Lower lobe of right lung (tissue), 2 donors: ENCODE measurements around the gene WNT9B. TPM values are rescaled to one million over a fixed set of nuclear protein-coding genes. Genes with fewer than 3 reads are reported as not detected.
A peak's percentile ranks its signal among the peaks of the same experiment; 100 is the strongest.

Experiments used
- ATAC-seq, 2 donors: fragments of 200-7000 bp; cut with Tn5 transposase; one replicate each; pipeline ENCODE4 v1.9.1; 2020 to 2022; ENCODE audit warnings: mild to moderate bottlenecking in 2 of 2, moderate library complexity in 2 of 2
- DNase-seq: peaks from one replicate; pipeline ENCODE4 v3.0.0-alpha.2; 2020
- H3K27ac ChIP-seq: fragments of 200-600 bp; one replicate; pipeline ENCODE4 v1.8.0; 2022
- H3K27me3 ChIP-seq: fragments of 200-600 bp; one replicate; pipeline ENCODE4 v1.8.0; 2022; ENCODE audit warnings: low read depth
- H3K36me3 ChIP-seq: fragments of 200-600 bp; one replicate; pipeline ENCODE4 v1.8.0; 2022; ENCODE audit warnings: mild to moderate bottlenecking
- H3K4me1 ChIP-seq: fragments of 200-600 bp; one replicate; pipeline ENCODE4 v1.8.0; 2022
- H3K4me3 ChIP-seq: fragments of 200-600 bp; one replicate; pipeline ENCODE4 v1.8.0; 2022; ENCODE audit warnings: mild to moderate bottlenecking
- H3K9me3 ChIP-seq: fragments of 200-600 bp; one replicate; pipeline ENCODE4 v1.8.0; 2022
- intact Hi-C: fragments of 100-400 bp; cut with DNase I; formaldehyde crosslinking; loops from one replicate; pipeline ENCODE4 v1.11.0; 2022
- total RNA-seq: library from RNA; stranded (reverse); fragmentation: NEBNext Ultra II Directional; extraction: Animal tissue kit (Norgen Biotek cat#: 25700); gene quantifications from one replicate; pipeline ENCODE4 v1.2.1, GENCODE V29; 2021
- TF ChIP-seq, protein P1 (sequence below): fragments of 200-600 bp; IDR thresholded peaks from one replicate; pipeline ENCODE4 v1.8.0; 2022; ENCODE audit warnings: antibody characterized with exemption, mild to moderate bottlenecking
- donor health status: DM: no; HTN: yes; CAD: no; lungs with severe emphysema.

Gene WNT9B
- total RNA-seq, 1 donor from 2014 or later: 0.80 TPM

DNA sequence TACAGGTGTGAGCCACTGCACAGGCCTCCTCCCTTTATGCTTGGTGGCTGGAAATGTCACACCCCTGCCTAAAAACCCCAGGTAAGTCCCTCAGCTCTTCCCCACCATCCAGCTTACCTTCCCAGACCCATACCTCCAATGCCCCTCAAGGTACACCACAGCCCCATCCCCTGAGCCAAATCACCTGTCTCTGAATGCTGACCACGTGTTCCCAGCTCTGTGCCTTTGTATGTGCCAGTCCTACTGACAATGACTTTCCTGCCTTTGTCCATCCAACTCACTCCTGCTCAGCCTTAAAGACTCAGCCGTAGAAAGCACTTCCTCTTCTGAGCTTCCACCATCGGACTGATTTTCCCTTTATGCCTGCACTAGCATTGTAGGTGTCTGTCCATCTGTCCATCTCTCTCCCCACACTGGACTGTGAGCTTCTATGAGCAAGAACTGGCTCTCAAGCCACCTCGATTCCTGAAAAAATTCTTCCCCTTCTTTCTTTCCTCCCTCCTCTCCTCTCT, 40.9 kb downstream of the WNT9B start:
- no peak for DNase-seq

DNA sequence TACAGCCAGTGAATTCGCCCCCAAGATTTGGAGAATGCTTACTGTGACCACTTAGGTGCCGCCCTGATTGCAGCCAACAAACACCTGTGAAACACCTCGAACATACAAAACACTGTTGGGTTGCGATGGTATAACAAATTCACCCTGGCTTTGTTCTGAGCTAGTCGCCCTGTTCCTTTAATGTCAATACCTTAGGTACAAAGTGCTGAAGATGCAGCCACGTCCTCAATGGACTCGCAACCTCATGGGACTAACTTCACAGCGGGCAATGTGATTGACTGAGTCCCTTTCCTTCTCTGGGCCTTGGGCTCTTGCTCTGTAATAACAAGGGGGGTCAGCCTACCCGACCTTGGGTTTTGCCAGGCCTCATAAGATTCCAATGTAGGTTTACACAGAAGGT, 42.6 kb downstream of the WNT9B start:
- no peaks in the 10 kb centered on the region for H3K36me3 ChIP-seq
- no peak for ATAC-seq

More for the DNA sequence above, 40.9 kb downstream of the WNT9B start:
- TF ChIP-seq, protein P1, sequence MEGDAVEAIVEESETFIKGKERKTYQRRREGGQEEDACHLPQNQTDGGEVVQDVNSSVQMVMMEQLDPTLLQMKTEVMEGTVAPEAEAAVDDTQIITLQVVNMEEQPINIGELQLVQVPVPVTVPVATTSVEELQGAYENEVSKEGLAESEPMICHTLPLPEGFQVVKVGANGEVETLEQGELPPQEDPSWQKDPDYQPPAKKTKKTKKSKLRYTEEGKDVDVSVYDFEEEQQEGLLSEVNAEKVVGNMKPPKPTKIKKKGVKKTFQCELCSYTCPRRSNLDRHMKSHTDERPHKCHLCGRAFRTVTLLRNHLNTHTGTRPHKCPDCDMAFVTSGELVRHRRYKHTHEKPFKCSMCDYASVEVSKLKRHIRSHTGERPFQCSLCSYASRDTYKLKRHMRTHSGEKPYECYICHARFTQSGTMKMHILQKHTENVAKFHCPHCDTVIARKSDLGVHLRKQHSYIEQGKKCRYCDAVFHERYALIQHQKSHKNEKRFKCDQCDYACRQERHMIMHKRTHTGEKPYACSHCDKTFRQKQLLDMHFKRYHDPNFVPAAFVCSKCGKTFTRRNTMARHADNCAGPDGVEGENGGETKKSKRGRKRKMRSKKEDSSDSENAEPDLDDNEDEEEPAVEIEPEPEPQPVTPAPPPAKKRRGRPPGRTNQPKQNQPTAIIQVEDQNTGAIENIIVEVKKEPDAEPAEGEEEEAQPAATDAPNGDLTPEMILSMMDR: no peak
- intact Hi-C loops: no loop called here
- H3K4me3 ChIP-seq: no peak overlapping the region
- no peak overlapping the region for H3K27ac ChIP-seq
- no peaks in the 10 kb centered on the region for H3K36me3 ChIP-seq
- peaks cover 24% of the 10 kb centered on the region for H3K27me3 ChIP-seq
- no peak for ATAC-seq
- H3K9me3 ChIP-seq: no peaks in the 10 kb centered on the region
- no peaks in the 10 kb centered on the region for H3K4me1 ChIP-seq

DNA sequence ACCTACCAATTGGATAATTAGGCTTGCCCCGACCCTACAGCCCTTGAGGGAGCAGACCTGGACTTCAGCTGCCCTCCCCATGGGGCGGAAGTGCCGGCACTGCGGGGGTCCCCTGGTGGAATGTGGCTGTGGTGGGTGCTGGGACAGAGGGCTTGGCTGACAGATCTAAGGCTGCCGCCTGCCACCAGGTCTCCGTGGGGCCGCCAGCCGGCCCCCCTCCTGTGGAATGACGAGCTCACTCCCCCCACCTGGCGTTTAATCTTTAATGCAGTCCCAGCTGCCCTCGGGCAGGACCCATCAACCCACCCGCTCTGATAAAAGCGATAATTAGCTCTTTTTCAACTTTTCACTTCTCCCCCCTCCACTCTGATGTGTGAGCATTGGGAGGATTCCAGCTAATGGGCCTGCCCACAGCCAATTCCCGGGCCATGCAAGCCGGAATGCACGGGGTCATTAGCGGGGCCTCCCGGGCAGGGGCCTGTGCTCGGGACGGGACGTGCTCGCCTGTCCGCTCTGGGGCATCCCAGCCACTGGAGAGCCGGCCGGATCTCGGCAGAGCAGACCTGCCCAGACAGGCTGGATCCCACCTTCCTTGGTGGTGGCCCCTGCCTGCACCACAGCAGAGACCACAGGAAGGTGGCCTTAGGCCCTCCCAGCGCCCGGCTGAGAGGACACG, 43.2 kb downstream of the WNT9B start:
- no peaks in the 10 kb centered on the region for H3K36me3 ChIP-seq
- ATAC-seq (peak in 1 of 2 donors; percentile 26), DNase-seq (no peak)
- no peak overlapping the region for H3K4me3 ChIP-seq
- peaks cover 24% of the 10 kb centered on the region for H3K27me3 ChIP-seq
- no peaks in the 10 kb centered on the region for H3K4me1 ChIP-seq
- H3K27ac ChIP-seq: no peak overlapping the region
- intact Hi-C loops: no loop called here
- TF ChIP-seq, protein P1: no peak
- no peaks in the 10 kb centered on the region for H3K9me3 ChIP-seq

More for the DNA sequence above, 42.6 kb downstream of the WNT9B start:
- Histone ChIP-seq H3K27me3 (peaks cover 24% of the 10 kb centered on the region), H3K4me1 (no peaks in the 10 kb centered on the region), H3K4me3 (no peak overlapping the region), H3K9me3 (no peaks in the 10 kb centered on the region), H3K27ac (no peak overlapping the region)
- no peak for DNase-seq
- TF ChIP-seq, protein P1: no peak
- intact Hi-C loops: no loop called here

DNA sequence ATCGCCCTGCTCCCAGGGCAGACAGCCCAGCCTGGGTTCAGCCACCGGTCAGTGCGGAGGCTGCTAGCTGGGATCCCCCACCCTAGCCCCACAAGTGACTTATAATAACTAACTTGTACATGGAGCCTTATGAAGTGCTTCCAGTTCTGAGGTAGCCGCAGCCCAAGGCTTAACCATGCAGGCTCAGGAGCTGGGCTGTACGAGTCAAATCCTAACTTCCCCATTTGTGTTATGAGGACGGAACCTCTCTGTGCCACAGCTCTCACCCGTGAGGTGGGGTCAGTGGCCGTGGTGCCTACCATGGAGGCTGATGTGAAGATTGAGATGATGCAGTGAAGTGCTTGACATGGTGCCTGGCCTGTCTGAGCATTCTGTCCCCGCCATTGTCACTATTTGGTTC, 43.8 kb downstream of the WNT9B start:
- ATAC-seq (peak in 1 of 2 donors; percentile 23), DNase-seq (no peak)
- Histone ChIP-seq H3K4me3 (no peak overlapping the region), H3K4me1 (no peaks in the 10 kb centered on the region), H3K27ac (no peak overlapping the region), H3K9me3 (no peaks in the 10 kb centered on the region), H3K36me3 (no peaks in the 10 kb centered on the region), H3K27me3 (peaks cover 24% of the 10 kb centered on the region)
- TF ChIP-seq, protein P1: no peak
- intact Hi-C loops: no loop called here

DNA sequence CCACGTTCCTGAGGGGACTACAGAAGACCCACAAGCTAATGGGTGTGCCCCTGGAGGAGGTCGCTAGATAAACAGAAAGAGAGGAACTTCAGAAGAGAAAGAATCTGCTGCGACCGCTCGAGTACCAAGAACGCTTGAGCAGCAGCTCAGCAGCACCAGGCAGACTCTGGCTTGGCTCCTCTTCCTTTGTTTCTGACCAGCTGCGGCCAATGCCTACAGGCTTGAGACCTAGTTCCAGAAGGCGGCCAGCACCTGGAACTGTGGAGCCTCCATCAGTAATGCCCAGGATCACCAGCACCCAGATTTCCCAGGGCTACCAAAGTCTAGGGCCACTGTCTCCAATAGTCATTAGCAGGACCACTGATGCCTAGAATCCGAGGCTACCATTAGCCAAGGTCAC, 45.6 kb downstream of the WNT9B start:
- ATAC-seq (no peak), DNase-seq (no peak)
- no peaks in the 10 kb centered on the region for H3K36me3 ChIP-seq
- intact Hi-C loops: no loop called here
- no peak overlapping the region for H3K4me3 ChIP-seq
- no peaks in the 10 kb centered on the region for H3K4me1 ChIP-seq
- TF ChIP-seq, protein P1: no peak
- H3K27ac ChIP-seq: no peak overlapping the region
- H3K27me3 ChIP-seq: peaks cover 20% of the 10 kb centered on the region
- no peaks in the 10 kb centered on the region for H3K9me3 ChIP-seq
